ENCODE measurements around the gene KSR2. TPM values are rescaled to one million over a fixed set of nuclear protein-coding genes. Genes with fewer than 3 reads are reported as not detected.
"Not testable (repeated sequence)": the region's sequence is repeated elsewhere in the genome, so short reads cannot be mapped to it uniquely, and the experiment has no call there.

KSR2 gene
- total RNA-seq, 1 donor from 2014 or later, result not detected

GRCh38 chr12:117807946-117808345, 160.8 kb downstream of the KSR2 start:
- Histone ChIP-seq H3K27me3 (ENCODE audit: low read depth) (peaks cover 74% of the 10 kb centered on the region), H3K27ac (replicated peaks) (no peak overlapping the region), H3K4me3 (no peak overlapping the region), H3K9me3 (replicated peaks) (no peaks in the 10 kb centered on the region), H3K4me1 (no peaks in the 10 kb centered on the region), H3K36me3 (no peaks in the 10 kb centered on the region)
- TF ChIP-seq CTCF (IDR thresholded peaks at IDR 0.05; ENCODE audit: borderline replicate concordance), result no peak
- no peak for DNase-seq
- intact Hi-C loops (cut with micrococcal nuclease), result no loop called here

- peaks cover 76% of the 10 kb centered on the region for H3K27me3 ChIP-seq (ENCODE audit: low read depth)
- no peak for TF ChIP-seq CTCF (IDR thresholded peaks at IDR 0.05; ENCODE audit: borderline replicate concordance)
- intact Hi-C loops (cut with micrococcal nuclease), result no loop called here
Observed at GRCh38 chr12:117807355-117807754, 161.4 kb downstream of the KSR2 start.

GRCh38 chr12:117805865-117806264, 162.9 kb downstream of the KSR2 start:
- no peak for TF ChIP-seq CTCF (IDR thresholded peaks at IDR 0.05; ENCODE audit: borderline replicate concordance)
- intact Hi-C loops (cut with micrococcal nuclease), result no loop called here
- Histone ChIP-seq H3K27ac (replicated peaks) (no peak overlapping the region), H3K36me3 (no peaks in the 10 kb centered on the region), H3K9me3 (replicated peaks) (no peaks in the 10 kb centered on the region), H3K4me3 (no peak overlapping the region), H3K27me3 (ENCODE audit: low read depth) (peaks cover 67% of the 10 kb centered on the region), H3K4me1 (no peaks in the 10 kb centered on the region)
- no peak for DNase-seq

More at GRCh38 chr12:117807355-117807754, 161.4 kb downstream of the KSR2 start:
- H3K36me3 ChIP-seq, result no peaks in the 10 kb centered on the region
- H3K4me3 ChIP-seq, result no peak overlapping the region
- no peaks in the 10 kb centered on the region for H3K4me1 ChIP-seq
- no peaks in the 10 kb centered on the region for H3K9me3 ChIP-seq (replicated peaks)
- H3K27ac ChIP-seq (replicated peaks), result no peak overlapping the region
- no peak for DNase-seq

- no peaks in the 10 kb centered on the region for H3K4me1 ChIP-seq
- intact Hi-C loops (cut with micrococcal nuclease), result no loop called here
- H3K36me3 ChIP-seq, result no peaks in the 10 kb centered on the region
- TF ChIP-seq CTCF (IDR thresholded peaks at IDR 0.05; ENCODE audit: borderline replicate concordance), result no peak
- H3K27me3 ChIP-seq (ENCODE audit: low read depth), result peaks cover 40% of the 10 kb centered on the region
- H3K27ac ChIP-seq (replicated peaks), result no peak overlapping the region
- H3K4me3 ChIP-seq, result no peak overlapping the region
- DNase-seq, result no peak
- no peaks in the 10 kb centered on the region for H3K9me3 ChIP-seq (replicated peaks)
Observed at GRCh38 chr12:117803001-117803400, 165.8 kb downstream of the KSR2 start.

GRCh38 chr12:117800711-117801110, 168.1 kb downstream of the KSR2 start:
- H3K4me1 ChIP-seq; DNase-seq; H3K9me3 ChIP-seq (replicated peaks); H3K4me3 ChIP-seq; H3K36me3 ChIP-seq; H3K27ac ChIP-seq (replicated peaks); intact Hi-C loops (cut with micrococcal nuclease): not testable (repeated sequence)
- peaks cover 34% of the 10 kb centered on the region for H3K27me3 ChIP-seq (ENCODE audit: low read depth)

- no peak for DNase-seq
- H3K4me1 ChIP-seq, result no peaks in the 10 kb centered on the region
- no peaks in the 10 kb centered on the region for H3K9me3 ChIP-seq (replicated peaks)
- H3K27ac ChIP-seq (replicated peaks), result no peak overlapping the region
- H3K36me3 ChIP-seq, result no peaks in the 10 kb centered on the region
- H3K27me3 ChIP-seq (ENCODE audit: low read depth), result peaks cover 23% of the 10 kb centered on the region
- intact Hi-C loops (cut with micrococcal nuclease), result no loop called here
- TF ChIP-seq CTCF (IDR thresholded peaks at IDR 0.05; ENCODE audit: borderline replicate concordance), result no peak
- H3K4me3 ChIP-seq, result no peak overlapping the region
Observed at GRCh38 chr12:117797202-117797601, 171.6 kb downstream of the KSR2 start.
